Activated naive CD4-positive, alpha-beta T cell (primary cell): Measurements from ENCODE around the gene PRXL2A.
A peak's percentile ranks its signal among the peaks of the same experiment; 100 is the strongest.
"Not testable (repeated sequence)": the region's sequence is repeated elsewhere in the genome, so short reads cannot be mapped to it uniquely, and the experiment has no call there.

Experiments used
- DNase-seq, 4 experiments: peaks; one replicate each; lab custom pipeline; 2025; lab: John Stamatoyannopoulos, UW

Gene PRXL2A

GRCh38 chr10:80408242-80409101 is at the start of gene PRXL2A:
Gene PRXL2A, plus strand, starts transcription at chr10:80408551. Its CDS starts 11,917 bp downstream, at chr10:80420468.
- peak; percentile 40 to 82 (median 58) for DNase-seq

- DNase-seq = not testable (repeated sequence)
Observed at GRCh38 chr10:80358925-80359324, 49.4 kb upstream of the PRXL2A start.

GRCh38 chr10:80359644-80360043 is 48.7 kb upstream of the PRXL2A start:
- no peak for DNase-seq

DNA sequence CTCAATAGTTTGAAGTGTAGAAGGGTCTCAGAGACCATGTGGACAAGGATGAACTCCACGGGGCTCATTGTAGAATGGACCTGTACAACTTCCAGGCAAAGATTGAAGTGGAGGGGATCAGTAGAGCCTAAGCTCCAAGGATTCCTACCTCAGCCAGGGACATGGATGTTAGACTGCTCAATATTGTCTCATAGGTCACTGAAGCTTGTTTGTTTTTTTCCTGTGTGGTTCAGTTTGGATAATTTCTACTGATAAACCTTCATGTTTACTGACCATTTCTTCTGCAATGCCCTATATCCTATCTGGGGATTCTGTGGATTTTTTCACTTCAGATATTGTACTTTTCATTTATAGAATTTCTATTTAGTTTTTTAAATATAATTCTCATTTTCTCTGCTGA is 42.8 kb upstream of the PRXL2A start:
- DNase-seq = no peak

DNA sequence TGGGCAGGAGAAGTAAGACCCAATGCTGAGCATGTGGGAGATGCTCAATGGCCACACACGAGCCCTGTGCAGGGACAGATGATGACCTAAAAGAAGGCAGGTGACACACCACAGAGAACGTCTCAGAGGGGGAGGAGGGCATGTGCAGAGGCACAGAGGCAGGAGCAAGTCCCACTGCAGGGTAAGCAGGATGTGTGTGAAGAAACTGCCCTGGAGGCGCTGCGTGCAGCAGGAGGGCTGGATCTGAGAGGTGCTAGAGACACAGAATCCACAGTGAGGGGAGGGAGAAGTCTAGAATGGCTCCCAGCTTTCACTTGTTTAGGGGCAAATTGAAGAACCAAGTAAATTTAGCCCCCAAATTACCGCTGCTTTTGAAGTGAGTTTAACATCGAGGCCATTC is 36.9 kb upstream of the PRXL2A start:
- no peak for DNase-seq

GRCh38 chr10:80372675-80373074 is 35.7 kb upstream of the PRXL2A start:
- no peak for DNase-seq

DNA sequence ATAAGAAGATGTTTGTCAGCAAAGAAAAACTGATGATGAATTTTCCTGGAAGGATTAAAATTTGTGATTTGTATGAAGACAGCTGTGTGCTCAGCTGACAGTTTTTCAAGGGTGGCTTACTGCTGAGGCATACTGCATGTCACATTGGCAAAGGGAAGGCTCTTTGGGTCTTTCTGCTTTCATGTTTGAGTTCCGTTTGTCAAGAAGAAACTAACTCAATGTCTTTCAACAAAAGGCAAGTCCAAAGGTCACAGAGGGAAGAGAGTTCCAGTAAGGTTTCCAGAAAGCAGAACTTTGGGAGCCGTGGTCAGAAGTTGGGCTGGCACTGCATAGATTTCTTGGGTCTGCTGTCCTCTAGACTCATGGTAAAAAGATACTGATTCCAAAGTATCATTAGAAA is 34.8 kb upstream of the PRXL2A start:
- DNase-seq = no peak

DNA sequence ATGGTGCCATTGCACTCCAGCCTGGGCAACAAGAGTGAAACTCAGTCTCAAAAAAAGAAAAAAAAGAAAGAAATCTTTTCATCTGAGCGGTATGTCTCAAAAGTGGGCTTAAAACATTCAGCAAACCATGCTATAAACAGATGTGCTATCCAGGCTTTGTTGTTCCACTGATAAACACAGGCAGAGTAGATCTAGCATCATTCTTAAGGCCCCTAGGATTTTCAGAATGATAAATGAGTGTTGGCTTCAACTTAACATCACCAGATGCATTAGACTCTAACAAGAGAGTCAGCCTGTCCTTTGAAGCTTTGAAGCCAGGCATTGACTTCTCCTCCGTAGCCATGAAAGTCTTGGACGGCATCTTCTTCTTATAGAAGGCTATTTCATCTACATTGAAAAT is 28.6 kb upstream of the PRXL2A start:
- no peak for DNase-seq

DNA sequence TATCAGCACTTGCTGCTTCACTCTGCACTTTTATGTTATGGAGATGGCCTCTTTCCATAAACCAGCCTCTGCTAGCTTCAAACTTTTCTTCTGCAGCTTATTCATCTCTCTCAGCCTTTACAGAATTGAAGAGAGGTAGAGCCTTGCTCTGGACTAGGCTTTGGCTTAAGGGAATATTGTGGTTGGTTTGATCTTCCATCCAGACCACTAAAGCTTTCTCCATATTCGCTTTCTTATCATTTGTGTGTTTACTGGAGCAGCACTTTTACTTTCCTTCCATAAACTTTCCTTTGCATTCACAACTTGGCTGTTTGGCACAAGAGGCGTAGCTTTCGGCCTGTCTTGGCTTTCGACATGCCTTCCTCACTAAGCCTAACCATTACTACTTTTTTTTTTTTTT is 28.2 kb upstream of the PRXL2A start:
- no peak for DNase-seq

DNA sequence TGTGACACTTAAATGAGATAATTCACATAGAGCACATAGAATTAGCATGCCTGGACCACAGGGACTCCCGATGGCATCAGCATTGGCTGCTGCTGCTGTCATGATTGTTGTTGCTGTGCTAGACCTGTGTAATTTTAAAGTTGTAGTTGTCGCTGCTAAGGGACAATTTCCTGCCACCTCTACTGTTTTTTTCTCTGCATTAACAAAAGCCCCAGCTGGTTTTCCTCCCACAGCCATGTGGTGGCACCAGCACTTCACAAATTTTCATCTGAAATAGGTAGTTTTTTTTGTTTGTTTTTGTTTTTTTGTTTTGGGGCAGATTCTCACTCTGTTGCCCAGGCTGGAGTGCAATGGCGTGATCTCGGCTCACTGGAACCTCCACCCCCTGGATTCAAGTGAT is 25.4 kb upstream of the PRXL2A start:
- peak in 2 of 4 experiments; percentile 9 to 47 for DNase-seq

- no peak for DNase-seq
Observed at GRCh38 chr10:80390740-80391139, 17.6 kb upstream of the PRXL2A start.

GRCh38 chr10:80392250-80392649 is 16.1 kb upstream of the PRXL2A start:
- DNase-seq = no peak

DNA sequence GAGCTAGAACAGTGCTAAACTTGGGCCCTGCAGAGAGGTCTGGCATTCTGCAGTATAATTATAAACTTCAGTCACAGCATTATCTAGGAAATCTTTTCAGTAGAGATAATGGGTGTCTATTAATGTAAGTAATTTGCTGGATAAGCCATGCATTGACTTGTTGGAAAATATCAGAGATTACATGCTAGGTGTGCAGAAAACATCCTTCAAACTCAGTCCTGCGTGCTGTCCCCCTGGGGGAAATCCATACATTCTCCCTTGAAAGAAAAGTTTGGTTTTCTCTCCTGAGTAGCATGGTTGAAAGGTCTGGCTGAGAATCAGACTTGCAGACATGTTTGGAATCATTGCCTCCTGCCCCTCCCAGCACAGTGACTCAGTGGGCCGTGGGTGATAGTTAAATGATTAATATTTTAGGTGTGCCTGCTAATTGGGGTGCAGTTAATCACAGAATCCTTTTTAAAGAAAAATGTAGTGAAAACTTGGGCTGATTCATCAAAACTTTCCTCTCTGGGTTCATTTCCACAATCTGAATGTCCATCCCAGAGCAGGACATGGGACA is 13.9 kb upstream of the PRXL2A start:
- no peak for DNase-seq

GRCh38 chr10:80397014-80397413 is 11.3 kb upstream of the PRXL2A start:
- no peak for DNase-seq

GRCh38 chr10:80400136-80400804 is 8.1 kb upstream of the PRXL2A start:
- no peak for DNase-seq

DNA sequence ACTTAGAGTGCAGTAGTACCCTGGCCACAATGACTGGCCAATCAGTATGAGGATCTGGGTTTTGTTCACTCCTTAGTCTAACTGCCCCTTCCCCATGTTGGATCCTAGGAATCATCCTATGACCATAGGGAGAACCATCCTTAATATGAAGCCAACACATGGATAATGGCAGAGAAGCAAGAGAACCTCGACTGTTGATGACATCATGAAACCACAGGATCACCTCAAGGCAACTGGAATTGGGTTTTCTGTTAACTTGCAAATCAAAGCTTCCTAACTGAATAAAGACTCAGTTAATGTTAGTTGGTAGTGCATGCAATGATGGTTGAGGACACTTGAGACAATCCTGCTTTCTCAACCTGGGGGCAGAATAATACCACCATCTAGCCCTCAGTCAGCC is 3.3 kb upstream of the PRXL2A start:
- no peak for DNase-seq

GRCh38 chr10:80405626-80406025 is 2.7 kb upstream of the PRXL2A start:
- DNase-seq = no peak

DNA sequence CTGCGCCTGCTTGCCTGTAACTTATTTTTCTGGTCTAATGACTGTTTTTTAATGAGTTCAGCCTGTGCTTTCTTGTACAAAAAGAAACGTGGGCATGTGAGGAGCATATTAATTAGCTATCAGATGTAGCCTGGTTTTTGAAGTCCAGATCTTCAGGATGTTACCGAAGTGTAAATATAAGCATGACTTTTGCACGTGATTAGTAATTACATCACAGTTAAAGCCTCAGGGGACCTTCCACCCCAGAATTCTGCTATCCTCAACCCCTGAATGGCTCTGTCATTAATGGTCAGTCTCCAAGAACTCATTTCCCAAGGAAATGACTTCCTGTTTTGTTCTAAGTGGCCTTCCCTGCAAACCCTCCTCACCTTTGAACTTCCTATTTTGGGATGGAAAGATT is 2.1 kb upstream of the PRXL2A start:
- DNase-seq = no peak

GRCh38 chr10:80407812-80408241 is 524 bp upstream of the PRXL2A start:
- DNase-seq = no peak

DNA sequence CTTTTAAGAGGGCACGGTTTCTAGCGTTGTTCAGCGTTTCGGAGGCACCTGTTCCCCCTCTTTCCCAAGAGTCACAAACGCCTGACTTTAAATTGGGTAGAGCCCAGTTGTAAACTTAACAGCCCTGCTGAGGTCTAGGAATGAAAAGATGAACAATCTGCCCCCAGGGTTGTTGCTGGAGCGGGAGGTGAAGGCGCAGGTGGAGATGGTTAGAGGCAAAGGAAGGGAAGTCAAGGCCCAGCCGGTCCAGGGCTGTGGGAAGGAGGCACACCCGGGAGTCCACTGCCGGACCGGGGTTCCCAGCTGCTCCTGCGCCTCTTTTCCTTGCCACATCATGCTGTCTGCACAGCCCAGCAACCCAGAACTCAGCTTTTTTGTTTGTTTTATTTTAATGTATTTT is 770 bp downstream of the PRXL2A start:
- no peak for DNase-seq

- no peak for DNase-seq
Observed at GRCh38 chr10:80410122-80410521, 1.8 kb downstream of the PRXL2A start.

DNA sequence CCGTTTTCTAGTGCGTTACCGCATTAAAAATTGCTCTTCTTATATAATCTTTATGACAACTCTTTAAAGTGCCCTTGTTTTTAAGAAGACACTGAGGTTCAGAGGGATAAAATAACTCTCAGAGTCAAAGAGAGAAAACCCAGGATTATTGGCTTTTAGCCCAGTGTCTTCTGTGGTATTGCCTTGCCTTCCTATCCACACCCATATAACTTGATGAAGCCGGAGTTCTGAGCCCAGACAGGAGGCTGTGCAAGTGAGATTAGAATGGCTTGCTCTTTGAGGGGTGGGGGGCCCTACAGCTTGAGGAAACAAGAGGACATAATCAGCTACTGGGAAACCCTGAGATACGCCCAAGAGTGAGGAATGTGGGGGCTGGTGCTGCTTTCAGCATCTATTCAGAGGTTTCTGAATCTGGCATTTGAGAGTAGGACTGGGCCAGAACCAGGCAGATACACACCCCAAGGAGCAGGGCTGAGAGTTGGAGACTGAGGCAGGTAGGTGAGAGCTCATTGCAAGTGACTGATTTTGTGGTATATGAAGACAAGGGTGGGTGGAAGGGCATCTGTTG is 2.3 kb downstream of the PRXL2A start:
- DNase-seq = no peak

DNA sequence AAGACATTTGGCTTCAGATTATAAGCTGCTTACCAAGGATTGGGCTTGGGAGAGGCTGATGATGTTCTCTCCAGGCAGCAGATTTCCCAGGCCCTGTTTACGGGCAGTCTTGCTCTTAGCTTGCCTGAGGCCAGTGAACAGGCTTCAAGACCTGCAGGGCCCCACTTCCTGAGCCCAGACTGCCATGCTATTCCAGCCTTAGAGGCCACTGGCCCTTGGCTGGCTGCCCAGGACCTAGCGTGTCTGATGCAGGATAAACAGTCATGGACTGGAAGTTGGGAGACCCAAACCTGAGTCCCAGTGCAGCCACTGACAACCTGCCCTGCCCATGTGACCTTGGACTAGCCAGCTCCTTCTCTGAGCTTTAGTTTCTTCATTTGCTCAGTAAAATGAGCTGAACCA is 2.9 kb downstream of the PRXL2A start:
- DNase-seq = no peak
